Dendritic cell treated with granulocyte-macrophage colony-stimulating factor and Interleukin-4, amounts not matched to agents 40 ng/mL and 50 ng/mL, for 4 days (primary cell): ENCODE data around the gene TEX54.
"Not testable (repeated sequence)": the region's sequence is repeated elsewhere in the genome, so short reads cannot be mapped to it uniquely, and the experiment has no call there.

ENCODE experiments used
- H3K27ac Mint-ChIP-seq: one replicate; pipeline ENCODE4 v1.8.0; 2022; ENCODE audit warnings: mild to moderate bottlenecking, mixed read lengths
- H3K27me3 Mint-ChIP-seq: one replicate; pipeline ENCODE4 v1.8.0; 2022; ENCODE audit warnings: mild to moderate bottlenecking, mixed read lengths
- H3K36me3 Mint-ChIP-seq: one replicate; pipeline ENCODE4 v1.8.0; 2022; ENCODE audit warnings: low read depth, mixed read lengths
- H3K4me1 Mint-ChIP-seq: one replicate; pipeline ENCODE4 v1.8.0; 2022; ENCODE audit warnings: low read depth, mixed read lengths
- H3K4me3 Mint-ChIP-seq: one replicate; pipeline ENCODE4 v1.8.0; 2022; ENCODE audit warnings: mild to moderate bottlenecking, moderate library complexity, mixed read lengths
- H3K9me3 Mint-ChIP-seq: one replicate; pipeline ENCODE4 v1.8.0; 2022; ENCODE audit warnings: mixed read lengths
- intact Hi-C: fragments of 100-400 bp; cut with micrococcal nuclease; formaldehyde crosslinking; loops from one replicate; pipeline ENCODE4 v1.15.0; 2022

TEX54 gene

DNA sequence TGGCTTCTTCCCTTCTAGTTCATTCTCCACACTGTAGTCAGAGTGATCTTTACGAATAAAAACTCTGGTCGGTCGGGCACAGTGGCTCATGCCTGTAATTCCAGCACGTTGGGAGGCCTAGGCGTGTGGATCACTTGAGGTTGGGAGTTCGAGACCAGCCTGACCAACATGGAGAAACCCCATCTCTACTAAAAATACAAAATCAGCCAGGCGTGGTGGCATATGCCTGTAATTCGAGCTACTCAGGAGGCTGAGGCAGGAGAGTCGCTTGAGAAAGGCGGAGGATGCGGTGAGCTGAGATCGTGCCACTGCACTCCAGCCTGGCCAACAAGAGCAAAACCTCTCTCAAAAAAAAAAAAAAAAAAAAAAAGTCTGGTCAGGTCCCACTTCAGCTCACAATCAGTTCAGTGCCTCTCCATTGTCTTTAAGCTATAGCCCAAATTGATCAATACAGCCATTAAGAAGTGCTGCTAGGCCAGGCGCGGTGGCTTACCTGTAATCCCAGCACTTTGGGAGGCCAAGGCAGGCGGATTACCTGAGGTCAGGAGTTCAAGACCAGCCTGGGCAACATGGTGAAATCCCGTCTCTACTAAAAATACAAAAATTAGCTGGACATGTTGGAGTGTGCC lies 29.0 kb upstream of the TEX54 start:
- not testable (repeated sequence) for H3K27ac Mint-ChIP-seq, H3K9me3 Mint-ChIP-seq, H3K27me3 Mint-ChIP-seq, H3K4me3 Mint-ChIP-seq, H3K36me3 Mint-ChIP-seq
- intact Hi-C loops: loop anchor here (1.0 to 5.0 kb wide), 2 partner anchors 75 to 134 kb away; partner anchors contain the start of genes HNRNPUL2 and TTC9C
- peaks cover 34% of the 10 kb centered on the region for H3K4me1 Mint-ChIP-seq

DNA sequence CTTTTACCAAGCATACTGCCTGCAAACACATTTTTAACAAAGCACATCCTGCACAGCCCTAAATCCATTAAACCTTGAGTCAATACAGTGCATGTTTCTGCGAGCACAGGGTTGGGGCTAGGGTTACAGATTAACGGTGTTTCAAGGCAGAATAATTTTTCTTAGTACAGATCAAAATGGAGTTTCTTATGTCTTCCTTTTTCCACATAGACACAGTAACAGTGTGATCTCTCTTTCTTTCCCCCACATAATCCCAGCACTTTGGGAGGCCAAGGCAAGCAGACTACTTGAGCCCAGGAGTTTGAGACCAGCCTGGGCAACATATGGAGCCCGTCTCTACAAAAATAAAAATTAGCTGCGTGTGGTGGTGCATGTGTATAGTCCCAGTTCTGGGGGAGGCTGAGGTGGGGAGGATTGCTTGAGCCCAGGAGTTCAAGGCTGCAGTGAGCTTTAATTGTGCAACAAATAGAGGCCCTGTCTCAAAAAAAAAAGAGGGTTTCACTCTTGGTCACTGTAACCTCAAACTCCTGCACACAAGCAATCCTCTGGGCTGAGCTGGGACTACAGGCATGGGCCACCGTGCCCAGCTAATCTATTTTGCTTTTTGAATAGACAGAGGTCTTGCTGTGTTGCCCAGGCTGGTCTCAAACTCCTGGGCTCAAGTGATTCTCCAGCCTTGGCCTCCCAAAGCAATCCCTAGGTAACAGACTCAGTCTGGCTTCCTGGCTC lies 28.4 kb upstream of the TEX54 start:
- intact Hi-C loops: loop anchor here (5.0 kb wide), 1 partner anchor 134 kb away; the partner anchor contains the start of genes HNRNPUL2 and TTC9C
- Mint-ChIP-seq H3K4me3 (no peak overlapping the region), H3K9me3 (no peaks in the 10 kb centered on the region), H3K27ac (no peak overlapping the region), H3K4me1 (peaks cover 40% of the 10 kb centered on the region), H3K27me3 (no peaks in the 10 kb centered on the region), H3K36me3 (peaks cover 9% of the 10 kb centered on the region)

DNA sequence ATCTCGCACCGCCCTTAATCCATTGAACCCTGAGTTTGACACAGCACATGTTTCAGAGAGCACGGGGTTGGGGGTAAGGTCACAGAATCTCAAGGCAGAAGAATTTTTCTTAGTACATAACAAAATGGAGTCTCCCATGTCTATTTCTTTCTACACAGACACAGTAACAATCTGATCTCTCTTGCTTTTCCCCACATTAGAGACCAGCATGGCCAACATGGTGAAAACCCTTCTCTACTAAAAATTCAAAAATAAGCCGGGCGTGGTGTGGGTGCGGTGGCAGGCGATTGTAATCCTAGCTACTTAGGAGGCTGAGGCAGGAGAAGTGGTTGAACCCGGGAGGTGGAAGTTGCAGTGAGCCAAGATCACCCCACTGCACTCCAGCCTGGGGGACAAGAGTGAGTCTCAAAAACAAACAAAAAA lies 26.7 kb upstream of the TEX54 start:
- H3K4me3 Mint-ChIP-seq, H3K27me3 Mint-ChIP-seq, intact Hi-C loops, H3K9me3 Mint-ChIP-seq: not testable (repeated sequence)
- H3K4me1 Mint-ChIP-seq: peaks cover 48% of the 10 kb centered on the region
- H3K27ac Mint-ChIP-seq: peak overlapping the region; percentile 44
- peaks cover 26% of the 10 kb centered on the region for H3K36me3 Mint-ChIP-seq

DNA sequence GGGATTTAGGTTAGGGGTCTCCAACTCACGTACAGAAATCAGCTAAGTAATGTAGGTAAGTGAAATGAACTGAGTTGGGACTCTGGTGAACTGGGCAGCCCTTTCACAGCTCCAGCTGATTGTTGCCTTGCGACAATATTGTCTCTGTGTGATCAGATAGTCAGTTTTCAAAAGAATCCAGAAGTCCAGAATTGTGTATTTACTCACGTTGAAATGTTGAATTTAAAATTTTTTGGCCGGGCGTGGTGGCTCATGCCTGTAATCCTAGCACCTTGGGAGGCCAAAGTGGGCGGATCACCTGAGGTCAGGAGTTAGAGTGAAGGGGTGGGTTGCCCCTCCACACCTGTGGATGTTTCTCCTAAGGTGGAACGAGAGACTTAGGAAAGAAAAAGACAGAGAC lies 25.6 kb upstream of the TEX54 start:
- Mint-ChIP-seq H3K27ac (peak overlapping the region; percentile 95), H3K9me3 (no peaks in the 10 kb centered on the region), H3K4me3 (peak overlapping the region; percentile 28), H3K36me3 (peaks cover 37% of the 10 kb centered on the region), H3K27me3 (no peaks in the 10 kb centered on the region), H3K4me1 (peaks cover 58% of the 10 kb centered on the region)
- intact Hi-C loops: no loop called here

DNA sequence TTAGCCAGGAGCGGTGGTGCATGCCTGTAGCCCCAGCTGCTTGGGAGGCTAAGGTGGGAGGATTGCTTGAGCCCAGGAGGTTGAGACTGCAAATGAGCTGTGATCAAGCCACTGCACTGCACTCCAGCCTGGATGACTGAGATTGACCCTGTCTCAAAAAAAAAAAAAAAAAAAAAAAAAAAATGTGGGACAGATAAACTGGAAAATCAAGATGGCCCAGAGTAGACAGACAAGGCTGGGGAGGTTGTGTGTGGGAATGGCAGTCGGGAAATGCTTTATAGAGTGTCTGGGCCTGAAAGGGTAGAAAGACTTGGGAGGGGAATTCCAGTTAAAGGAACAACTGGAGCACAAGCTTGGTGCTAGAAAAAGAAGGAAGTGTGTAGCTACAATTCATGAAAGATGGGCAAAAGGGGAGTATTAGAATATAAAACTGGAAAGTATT lies 24.9 kb upstream of the TEX54 start:
- H3K27ac Mint-ChIP-seq: peak overlapping the region; percentile 95
- peaks cover 44% of the 10 kb centered on the region for H3K36me3 Mint-ChIP-seq
- peaks cover 64% of the 10 kb centered on the region for H3K4me1 Mint-ChIP-seq
- intact Hi-C loops: loop anchor here (2.0 kb wide), 1 partner anchor 15 kb away; no protein-coding TSS in a partner anchor
- H3K4me3 Mint-ChIP-seq: peak overlapping the region; percentile 98
- H3K27me3 Mint-ChIP-seq: no peaks in the 10 kb centered on the region
- no peaks in the 10 kb centered on the region for H3K9me3 Mint-ChIP-seq

DNA sequence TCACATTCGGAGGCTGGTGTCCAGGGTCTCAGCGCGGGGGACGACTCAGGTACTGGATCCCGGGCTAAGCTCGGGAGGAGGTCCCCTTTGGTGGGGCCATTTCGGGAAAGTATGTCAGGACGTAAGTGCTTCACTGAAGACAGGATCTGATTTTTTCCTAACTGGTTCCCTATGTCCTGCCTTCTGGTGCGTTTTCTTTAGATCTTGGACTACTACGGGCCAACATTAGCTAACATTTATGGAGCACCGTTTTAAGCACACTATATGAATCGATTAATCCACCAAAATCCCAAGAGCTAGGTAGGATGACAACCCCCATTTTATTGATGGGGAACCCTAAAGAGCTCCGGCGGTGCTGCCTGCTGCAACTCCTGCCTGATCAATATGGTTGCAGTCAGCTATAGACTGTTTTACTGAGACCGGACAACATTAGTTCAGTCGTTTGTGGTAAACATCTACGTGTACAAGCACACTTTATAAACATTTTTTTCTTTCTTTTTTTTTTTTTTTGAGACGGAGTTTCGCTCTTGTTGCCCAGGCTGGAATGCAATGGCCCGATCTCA lies 23.8 kb upstream of the TEX54 start:
- Mint-ChIP-seq H3K27me3 (no peaks in the 10 kb centered on the region), H3K4me3 (peak overlapping the region; percentile 98), H3K9me3 (no peaks in the 10 kb centered on the region), H3K4me1 (peaks cover 73% of the 10 kb centered on the region), H3K27ac (peak overlapping the region; percentile 95), H3K36me3 (peaks cover 55% of the 10 kb centered on the region)
- intact Hi-C loops: loop anchor here (2.0 kb wide), 1 partner anchor 14 kb away; no protein-coding TSS in a partner anchor

DNA sequence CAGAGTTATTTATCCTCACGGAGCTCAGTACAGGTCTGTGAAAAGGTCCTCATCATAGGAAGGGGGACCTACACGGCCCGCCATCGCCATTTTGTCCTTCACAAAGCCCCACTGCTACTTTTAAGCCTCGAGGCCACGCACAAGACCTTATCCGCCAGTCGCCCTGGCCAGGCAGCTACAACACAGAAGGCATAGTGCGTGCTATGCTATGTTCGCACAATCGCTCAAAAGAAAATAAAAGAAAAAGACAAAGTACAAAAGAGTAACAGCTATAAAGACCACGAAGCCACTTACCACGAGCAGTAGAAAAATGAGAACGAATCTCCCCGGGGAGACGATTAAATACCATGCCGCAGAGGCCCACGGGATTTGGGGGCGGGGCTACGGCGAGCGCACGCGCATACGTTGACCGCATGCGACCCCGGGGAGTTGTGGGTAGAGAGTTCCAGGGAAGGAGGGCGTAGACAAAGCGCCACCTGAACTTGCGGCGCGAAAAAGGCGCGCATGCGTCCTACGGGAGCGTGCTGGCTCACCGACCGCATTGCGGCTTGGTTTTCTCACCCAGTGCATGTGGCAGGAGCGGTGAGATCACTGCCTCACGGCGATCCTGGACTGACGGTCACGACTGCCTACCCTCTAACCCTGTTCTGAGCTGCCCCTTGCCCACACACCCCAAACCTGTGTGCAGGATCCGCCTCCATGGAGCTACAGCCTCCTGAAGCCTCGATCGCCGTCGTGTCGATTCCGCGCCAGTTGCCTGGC lies 23.1 kb upstream of the TEX54 start:
- H3K27me3 Mint-ChIP-seq: no peaks in the 10 kb centered on the region
- no peaks in the 10 kb centered on the region for H3K9me3 Mint-ChIP-seq
- peaks cover 57% of the 10 kb centered on the region for H3K36me3 Mint-ChIP-seq
- H3K27ac Mint-ChIP-seq: peak overlapping the region; percentile 95
- intact Hi-C loops: loop anchor here (2.0 kb wide), 1 partner anchor 13 kb away; no protein-coding TSS in a partner anchor
- H3K4me1 Mint-ChIP-seq: peaks cover 73% of the 10 kb centered on the region
- peak overlapping the region; percentile 98 for H3K4me3 Mint-ChIP-seq

DNA sequence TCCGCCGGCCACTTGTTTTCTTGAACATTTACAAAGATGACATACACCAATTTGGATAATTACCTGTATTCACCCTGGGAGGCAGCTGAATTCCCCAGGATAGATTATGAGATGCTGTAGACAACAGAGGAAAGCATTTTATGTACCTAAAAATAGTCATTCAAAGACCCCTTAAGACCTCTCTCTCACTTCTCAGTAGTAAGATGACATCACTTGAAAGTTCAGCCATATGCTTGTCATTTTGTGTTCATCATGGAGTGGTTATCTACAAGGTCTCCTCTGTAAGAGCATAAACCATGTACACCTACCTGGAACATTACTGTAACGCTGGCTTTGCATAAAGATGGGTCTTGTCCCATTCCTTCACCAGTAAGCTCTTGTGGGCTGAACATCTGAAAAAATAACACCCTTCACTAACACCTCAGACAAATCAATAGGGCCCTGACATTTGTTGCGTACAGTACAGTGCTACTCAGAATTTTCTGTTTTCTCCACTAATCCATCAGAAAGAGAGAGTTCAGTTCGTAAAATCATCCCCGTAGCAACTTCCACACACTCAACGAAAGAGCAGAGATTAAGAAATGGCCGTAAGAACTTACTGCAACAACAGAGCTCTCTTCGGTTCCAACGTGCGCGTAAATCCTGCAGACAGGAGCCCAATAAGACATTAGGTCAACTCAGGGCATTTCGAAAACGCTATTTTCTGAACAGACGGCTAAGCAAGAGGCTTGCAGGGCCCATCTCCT lies 22.4 kb upstream of the TEX54 start:
- Mint-ChIP-seq H3K4me1 (peaks cover 72% of the 10 kb centered on the region), H3K27ac (peak overlapping the region; percentile 95), H3K27me3 (no peaks in the 10 kb centered on the region), H3K9me3 (no peaks in the 10 kb centered on the region), H3K36me3 (peaks cover 56% of the 10 kb centered on the region), H3K4me3 (peak overlapping the region; percentile 98)
- intact Hi-C loops: no loop called here

DNA sequence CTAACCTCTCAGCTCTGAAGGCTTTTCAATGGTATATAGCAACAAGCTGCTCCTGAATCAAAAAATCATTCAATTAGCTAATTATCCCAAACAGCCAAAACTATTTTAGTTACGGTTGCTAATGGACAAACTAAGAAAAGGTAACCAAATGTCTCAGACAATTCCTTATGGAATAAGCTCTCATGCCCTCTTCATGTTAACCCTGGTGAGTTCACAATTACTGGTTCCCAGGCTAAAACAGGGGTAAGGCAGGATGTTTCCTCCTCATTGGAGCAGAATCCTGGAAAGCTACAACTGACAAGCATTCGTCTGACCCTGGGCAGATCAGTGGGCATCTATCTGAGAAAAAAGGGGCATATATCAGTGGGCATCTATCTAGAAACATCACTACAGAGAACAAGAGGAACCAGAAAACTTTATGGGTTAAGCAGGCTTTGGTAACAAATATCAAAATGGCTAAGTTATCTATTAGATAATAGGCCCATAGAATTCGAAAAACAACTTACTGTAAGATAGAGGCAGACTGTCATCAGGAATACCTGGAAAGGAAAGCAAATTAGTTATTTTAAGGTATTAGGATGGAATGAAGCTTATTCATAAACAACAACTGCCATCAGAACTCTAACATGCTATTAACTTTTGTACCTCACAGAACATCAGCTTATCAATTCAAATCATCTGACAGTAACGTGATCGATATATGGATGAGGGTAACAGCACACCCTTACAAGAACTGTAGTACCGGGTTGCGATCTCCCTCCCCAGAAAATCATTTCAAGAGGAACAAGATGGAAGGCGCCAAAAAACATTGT lies 21.6 kb upstream of the TEX54 start:
- Mint-ChIP-seq H3K27me3 (no peaks in the 10 kb centered on the region), H3K4me1 (peaks cover 64% of the 10 kb centered on the region), H3K9me3 (no peaks in the 10 kb centered on the region), H3K27ac (peak overlapping the region; percentile 95), H3K36me3 (peaks cover 49% of the 10 kb centered on the region), H3K4me3 (peak overlapping the region; percentile 98)
- intact Hi-C loops: no loop called here

- H3K4me1 Mint-ChIP-seq: peaks cover 59% of the 10 kb centered on the region
- no peaks in the 10 kb centered on the region for H3K9me3 Mint-ChIP-seq
- peaks cover 49% of the 10 kb centered on the region for H3K36me3 Mint-ChIP-seq
- H3K27ac Mint-ChIP-seq: no peak overlapping the region
- H3K4me3 Mint-ChIP-seq: peak overlapping the region; percentile 98
- intact Hi-C loops: no loop called here
- H3K27me3 Mint-ChIP-seq: no peaks in the 10 kb centered on the region
Observed at GRCh38 chr11:62853279-62853965, 20.8 kb upstream of the TEX54 start.

GRCh38 chr11:62852523-62853188 lies 20.0 kb upstream of the TEX54 start:
- Mint-ChIP-seq H3K27me3 (no peaks in the 10 kb centered on the region), H3K27ac (no peak overlapping the region), H3K4me1 (peaks cover 52% of the 10 kb centered on the region), H3K4me3 (no peak overlapping the region), H3K36me3 (peaks cover 49% of the 10 kb centered on the region), H3K9me3 (no peaks in the 10 kb centered on the region)
- intact Hi-C loops: no loop called here
